ENCODE results near the gene IL12A. TPM values are rescaled to one million over a fixed set of nuclear protein-coding genes. Genes with fewer than 3 reads are reported as not detected.
A peak's percentile ranks its signal among the peaks of the same experiment; 100 is the strongest.

IL12A gene
- 0.78 and 0.83 TPM in 2 replicates for total RNA-seq (2014; rRNA removed; shearing (Covaris generic); ENCODE audit: low replicate concordance)

DNA sequence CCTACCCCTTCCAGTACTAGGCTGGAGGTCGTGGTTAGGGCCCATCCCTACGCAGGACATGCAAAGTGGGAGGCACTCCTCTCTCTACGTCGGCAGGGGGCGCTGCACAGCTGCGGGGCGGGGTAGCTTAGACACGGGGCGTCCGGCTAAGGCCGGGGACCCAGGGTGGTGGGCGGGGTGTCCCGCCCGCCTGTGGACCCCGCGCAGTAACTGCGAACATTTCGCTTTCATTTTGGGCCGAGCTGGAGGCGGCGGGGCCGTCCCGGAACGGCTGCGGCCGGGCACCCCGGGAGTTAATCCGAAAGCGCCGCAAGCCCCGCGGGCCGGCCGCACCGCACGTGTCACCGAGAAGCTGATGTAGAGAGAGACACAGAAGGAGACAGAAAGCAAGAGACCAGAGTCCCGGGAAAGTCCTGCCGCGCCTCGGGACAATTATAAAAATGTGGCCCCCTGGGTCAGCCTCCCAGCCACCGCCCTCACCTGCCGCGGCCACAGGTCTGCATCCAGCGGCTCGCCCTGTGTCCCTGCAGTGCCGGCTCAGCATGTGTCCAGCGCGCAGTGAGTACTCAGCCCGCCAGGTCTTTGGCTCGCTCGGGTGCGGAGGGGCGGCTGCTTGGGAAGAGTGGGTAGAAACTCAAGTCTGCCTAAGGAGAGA lies at the start of gene IL12A:
Gene IL12A, plus strand, starts transcription at position 219 of the 655 bp plus-strand sequence.
- H3K9me2 ChIP-seq (replicated peaks; ENCODE audit: insufficient read depth, low read length) = no peaks in the 10 kb centered on the region
- H3K9ac ChIP-seq (ENCODE audit: low read length) = peak within 1 kb of the TSS; percentile 66
- no peak within 1 kb of the TSS for H3K27ac ChIP-seq (ENCODE audit: low read length)
- H3K79me2 ChIP-seq (ENCODE audit: low read length) = no peaks in the 10 kb centered on the region
- DNase-seq = peak; percentile 94
- peak within 1 kb of the TSS; percentile 74; the same call in 1 of the 2 replicates for H2AFZ ChIP-seq (ENCODE audit: low read length)
- H3K4me2 ChIP-seq (ENCODE audit: low read depth, low read length, poor library complexity, severe bottlenecking) = peak within 1 kb of the TSS; percentile 82
- no peaks in the 10 kb centered on the region for H3K9me3 ChIP-seq (ENCODE audit: low read length)
- no peaks in the 10 kb centered on the region for H3K36me3 ChIP-seq (ENCODE audit: insufficient read depth, low read length)
- H3K27me3 ChIP-seq (ENCODE audit: low read length) = no peaks in the 10 kb centered on the region; the same call in 1 of the 2 replicates
- H4K20me1 ChIP-seq (ENCODE audit: insufficient read depth, low read depth, low read length) = no peaks in the 10 kb centered on the region
- H3K4me3 ChIP-seq (ENCODE audit: low read length) = peak within 1 kb of the TSS; percentile 68
- peaks cover 13% of the 10 kb centered on the region for H3K4me1 ChIP-seq (ENCODE audit: low read length)

DNA sequence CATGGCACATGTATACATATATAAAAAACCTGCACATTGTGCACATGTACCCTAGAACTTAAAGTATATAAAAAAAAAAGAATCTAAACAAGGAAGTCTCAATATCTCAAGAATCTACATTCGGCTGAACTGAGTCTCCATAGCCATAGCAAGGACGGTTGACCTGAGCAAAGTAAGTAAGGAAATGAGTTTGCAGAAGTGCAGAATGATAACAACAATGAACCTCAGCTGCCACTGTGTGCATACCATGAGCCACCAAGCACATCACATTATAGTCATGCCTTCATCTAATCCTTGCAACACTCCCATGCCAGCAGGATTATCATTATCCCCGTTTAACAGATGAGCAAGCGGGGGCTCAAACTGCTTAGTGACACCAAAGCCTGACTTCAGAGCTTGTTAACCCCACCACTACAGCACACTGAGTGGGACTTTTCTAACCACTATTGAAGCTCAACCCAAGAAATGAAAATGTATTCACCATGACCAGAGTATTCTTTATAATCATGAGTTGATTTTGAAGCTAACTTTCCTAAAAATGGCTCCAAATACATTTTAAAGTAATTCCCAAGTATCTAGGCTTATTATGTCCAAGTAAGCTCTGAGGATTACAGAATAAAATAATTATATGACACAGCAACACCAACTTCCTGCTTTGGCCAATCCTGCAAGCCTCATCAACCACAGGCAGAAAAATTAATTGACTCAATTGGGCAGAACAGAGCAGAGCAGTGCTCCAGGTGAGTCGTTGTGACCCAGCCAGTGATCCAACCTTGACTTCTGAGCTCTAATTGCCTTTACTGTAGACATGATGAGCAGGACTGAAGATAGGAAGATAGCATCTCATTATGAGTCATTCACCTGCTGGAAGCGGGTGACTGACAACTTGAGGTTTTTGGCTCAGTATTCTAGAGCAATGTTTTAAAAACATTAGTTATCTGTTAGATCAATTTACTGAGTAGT lies 47.3 kb upstream of the IL12A start:
- no peaks in the 10 kb centered on the region for H3K27me3 ChIP-seq (ENCODE audit: low read length)
- no peaks in the 10 kb centered on the region for H3K4me1 ChIP-seq (ENCODE audit: low read length)
- no peak overlapping the region for H3K27ac ChIP-seq (ENCODE audit: low read length)
- H2AFZ ChIP-seq (ENCODE audit: low read length) = no peak overlapping the region
- DNase-seq = no peak
- H4K20me1 ChIP-seq (ENCODE audit: insufficient read depth, low read depth, low read length) = no peaks in the 10 kb centered on the region
- no peak overlapping the region for H3K4me3 ChIP-seq (ENCODE audit: low read length)
- no peaks in the 10 kb centered on the region for H3K9me2 ChIP-seq (replicated peaks; ENCODE audit: insufficient read depth, low read length)
- no peak overlapping the region for H3K4me2 ChIP-seq (ENCODE audit: low read depth, low read length, poor library complexity, severe bottlenecking)
- H3K79me2 ChIP-seq (ENCODE audit: low read length) = no peaks in the 10 kb centered on the region
- no peaks in the 10 kb centered on the region for H3K36me3 ChIP-seq (ENCODE audit: insufficient read depth, low read length)
- no peaks in the 10 kb centered on the region for H3K9me3 ChIP-seq (ENCODE audit: low read length)
- no peak overlapping the region for H3K9ac ChIP-seq (ENCODE audit: low read length)

DNA sequence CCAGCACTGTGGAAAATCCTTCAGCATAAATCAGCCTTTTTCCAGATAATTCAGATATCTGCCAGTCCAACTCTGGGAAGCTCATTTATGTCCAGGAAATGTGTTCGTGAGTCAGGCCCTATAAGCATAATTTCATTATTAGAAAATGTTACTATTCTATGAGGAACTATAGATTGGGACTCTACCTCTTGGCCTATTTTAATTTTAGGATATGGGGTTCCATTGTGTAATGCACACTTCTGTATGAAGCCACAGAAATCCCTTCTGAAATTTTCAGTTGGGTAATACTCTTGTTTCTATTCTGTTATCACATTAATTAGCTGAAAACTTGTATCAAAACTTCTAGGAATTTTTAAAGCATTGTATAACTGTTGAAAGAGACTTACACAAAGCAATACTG lies 43.9 kb upstream of the IL12A start:
- Histone ChIP-seq H3K79me2 (ENCODE audit: low read length) (no peaks in the 10 kb centered on the region), H2AFZ (ENCODE audit: low read length) (no peak overlapping the region)

DNA sequence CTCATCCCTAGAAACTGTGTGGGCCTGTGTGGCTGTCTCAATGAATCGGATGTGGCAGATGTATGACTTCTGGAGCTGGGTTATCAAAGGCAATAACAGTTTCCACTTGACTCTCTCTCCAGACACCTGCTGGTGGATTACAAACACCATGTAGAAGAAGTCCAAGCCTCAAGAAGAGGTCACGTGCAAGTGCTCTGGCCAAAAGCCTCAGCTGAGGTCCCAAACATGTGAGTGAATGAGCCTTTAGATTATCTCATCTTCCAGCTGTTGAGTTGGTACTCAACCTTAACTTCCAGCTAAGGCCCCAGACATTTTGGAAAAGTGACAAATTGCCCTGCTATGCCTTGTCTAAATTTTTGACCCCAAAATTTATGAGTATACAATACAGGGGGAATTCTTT lies 42.7 kb upstream of the IL12A start:
- H3K27me3 ChIP-seq (ENCODE audit: low read length) = no peaks in the 10 kb centered on the region

More for the DNA sequence above, 43.9 kb upstream of the IL12A start:
- DNase-seq = no peak
- H4K20me1 ChIP-seq (ENCODE audit: insufficient read depth, low read depth, low read length) = no peaks in the 10 kb centered on the region
- H3K27ac ChIP-seq (ENCODE audit: low read length) = no peak overlapping the region
- no peaks in the 10 kb centered on the region for H3K9me3 ChIP-seq (ENCODE audit: low read length)
- no peaks in the 10 kb centered on the region for H3K27me3 ChIP-seq (ENCODE audit: low read length)
- no peak overlapping the region for H3K4me2 ChIP-seq (ENCODE audit: low read depth, low read length, poor library complexity, severe bottlenecking)
- peaks cover 12% of the 10 kb centered on the region for H3K4me1 ChIP-seq (ENCODE audit: low read length)
- no peaks in the 10 kb centered on the region for H3K36me3 ChIP-seq (ENCODE audit: insufficient read depth, low read length)
- no peaks in the 10 kb centered on the region for H3K9me2 ChIP-seq (replicated peaks; ENCODE audit: insufficient read depth, low read length)
- H3K9ac ChIP-seq (ENCODE audit: low read length) = no peak overlapping the region
- H3K4me3 ChIP-seq (ENCODE audit: low read length) = no peak overlapping the region

DNA sequence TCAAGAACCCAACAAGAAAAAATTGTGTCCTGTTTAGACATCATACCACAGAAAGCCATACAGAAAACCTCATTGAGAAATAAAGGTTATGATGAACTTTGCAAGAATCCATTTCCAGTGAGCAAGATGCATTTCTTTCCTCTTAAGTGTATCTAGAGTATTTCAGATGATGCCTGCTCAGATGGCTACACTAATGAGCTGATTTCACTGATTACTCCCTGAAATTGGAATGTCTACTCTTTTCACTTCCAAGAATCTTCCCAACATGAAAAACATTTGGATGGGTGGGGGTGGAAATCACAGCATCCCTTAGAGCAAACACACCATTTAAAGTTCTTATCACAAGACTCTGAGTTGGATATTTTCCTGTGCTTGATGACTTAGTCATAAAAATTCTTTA lies 41.4 kb upstream of the IL12A start:
- Histone ChIP-seq H3K9me3 (ENCODE audit: low read length) (no peaks in the 10 kb centered on the region), H3K27me3 (ENCODE audit: low read length) (no peaks in the 10 kb centered on the region), H3K4me2 (ENCODE audit: low read depth, low read length, poor library complexity, severe bottlenecking) (no peak overlapping the region), H4K20me1 (ENCODE audit: insufficient read depth, low read depth, low read length) (no peaks in the 10 kb centered on the region), H3K9me2 (replicated peaks; ENCODE audit: insufficient read depth, low read length) (no peaks in the 10 kb centered on the region), H3K27ac (ENCODE audit: low read length) (no peak overlapping the region), H2AFZ (ENCODE audit: low read length) (no peak overlapping the region), H3K79me2 (ENCODE audit: low read length) (no peaks in the 10 kb centered on the region), H3K4me3 (ENCODE audit: low read length) (no peak overlapping the region), H3K9ac (ENCODE audit: low read length) (no peak overlapping the region), H3K36me3 (ENCODE audit: insufficient read depth, low read length) (no peaks in the 10 kb centered on the region), H3K4me1 (ENCODE audit: low read length) (peaks cover 15% of the 10 kb centered on the region)
- no peak for DNase-seq

More for the DNA sequence above, 42.7 kb upstream of the IL12A start:
- Histone ChIP-seq H3K79me2 (ENCODE audit: low read length) (no peaks in the 10 kb centered on the region), H3K4me3 (ENCODE audit: low read length) (no peak overlapping the region), H3K36me3 (ENCODE audit: insufficient read depth, low read length) (no peaks in the 10 kb centered on the region), H3K27ac (ENCODE audit: low read length) (no peak overlapping the region), H3K4me2 (ENCODE audit: low read depth, low read length, poor library complexity, severe bottlenecking) (no peak overlapping the region), H3K4me1 (ENCODE audit: low read length) (peaks cover 15% of the 10 kb centered on the region), H3K9me3 (ENCODE audit: low read length) (no peaks in the 10 kb centered on the region), H4K20me1 (ENCODE audit: insufficient read depth, low read depth, low read length) (no peaks in the 10 kb centered on the region), H2AFZ (ENCODE audit: low read length) (no peak overlapping the region), H3K9ac (ENCODE audit: low read length) (no peak overlapping the region), H3K9me2 (replicated peaks; ENCODE audit: insufficient read depth, low read length) (no peaks in the 10 kb centered on the region)
- DNase-seq = no peak

DNA sequence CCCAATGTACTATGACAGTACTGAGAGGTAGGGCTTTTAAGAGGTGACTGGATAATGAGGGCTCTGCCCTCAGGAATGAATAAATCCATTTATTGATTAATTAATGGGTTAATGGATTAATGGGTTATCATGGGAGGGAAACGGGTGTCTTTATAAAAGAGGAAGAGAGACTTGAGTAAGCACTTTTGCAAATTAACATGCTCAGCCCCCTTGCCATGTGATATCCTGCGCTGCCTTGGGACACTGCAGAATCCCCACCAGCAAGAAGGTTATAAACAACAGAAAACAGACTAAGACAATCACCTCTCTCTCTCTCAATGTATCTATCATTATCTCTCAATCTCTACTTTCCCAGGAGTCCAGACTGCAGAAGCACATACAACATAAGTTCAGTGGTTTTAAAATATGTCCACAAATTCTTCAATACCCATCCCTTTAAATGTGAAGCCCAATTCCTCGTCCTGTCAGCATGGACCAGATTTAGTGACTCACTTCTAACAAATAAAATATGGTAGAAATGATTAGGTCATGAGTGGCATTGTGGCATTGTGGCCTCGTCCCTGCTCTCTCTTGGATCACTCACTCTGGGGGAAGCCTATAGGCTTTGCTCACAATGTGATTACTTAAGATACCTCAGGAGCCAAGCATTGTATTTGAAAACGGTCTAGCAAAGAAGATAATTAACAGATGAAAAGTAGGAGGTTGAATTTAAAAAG lies 40.0 kb upstream of the IL12A start:
- Histone ChIP-seq H4K20me1 (ENCODE audit: insufficient read depth, low read depth, low read length) (no peaks in the 10 kb centered on the region), H3K4me1 (ENCODE audit: low read length) (peaks cover 15% of the 10 kb centered on the region), H3K4me2 (ENCODE audit: low read depth, low read length, poor library complexity, severe bottlenecking) (peak overlapping the region; percentile 18), H2AFZ (ENCODE audit: low read length) (no peak overlapping the region), H3K27ac (ENCODE audit: low read length) (no peak overlapping the region), H3K27me3 (ENCODE audit: low read length) (no peaks in the 10 kb centered on the region), H3K9me3 (ENCODE audit: low read length) (no peaks in the 10 kb centered on the region), H3K79me2 (ENCODE audit: low read length) (no peaks in the 10 kb centered on the region), H3K9ac (ENCODE audit: low read length) (no peak overlapping the region), H3K9me2 (replicated peaks; ENCODE audit: insufficient read depth, low read length) (no peaks in the 10 kb centered on the region), H3K4me3 (ENCODE audit: low read length) (no peak overlapping the region), H3K36me3 (ENCODE audit: insufficient read depth, low read length) (no peaks in the 10 kb centered on the region)
- DNase-seq = peak; percentile 44

DNA sequence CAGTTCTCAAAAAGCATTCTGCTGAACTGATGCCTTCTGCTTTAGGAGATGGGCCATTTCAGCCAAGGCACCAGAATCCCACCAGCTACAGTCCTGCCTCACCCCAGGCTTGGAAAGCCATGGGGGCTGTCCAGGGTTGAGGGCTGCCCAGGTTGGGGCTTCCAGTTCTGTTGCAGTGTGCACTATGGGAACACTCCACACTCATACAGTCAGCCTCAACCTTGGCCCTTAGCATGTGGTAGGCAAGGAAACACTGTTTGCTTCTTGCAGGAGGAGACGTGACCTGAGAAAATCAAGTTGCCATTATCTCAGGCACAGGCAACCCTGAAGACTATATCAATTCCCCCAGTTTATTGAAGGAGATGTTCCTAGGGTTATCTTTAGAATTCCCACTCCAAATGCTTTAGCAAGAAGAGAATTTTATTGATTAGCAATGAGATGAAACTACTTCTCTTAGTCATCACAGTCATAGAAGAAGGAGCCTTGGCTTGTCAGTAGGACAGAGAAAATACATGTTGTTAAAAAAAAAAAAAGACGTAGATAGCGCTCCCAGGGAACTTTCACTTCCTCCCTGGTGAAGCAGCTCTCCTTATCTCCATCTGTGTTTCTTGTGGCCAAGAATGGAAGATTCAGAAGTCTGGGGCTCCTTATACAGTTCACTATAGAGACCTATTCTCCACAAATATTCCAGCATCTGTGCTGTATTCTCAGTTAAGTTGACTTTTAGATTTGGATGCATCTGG lies 38.3 kb upstream of the IL12A start:
- no peaks in the 10 kb centered on the region for H3K36me3 ChIP-seq (ENCODE audit: insufficient read depth, low read length)
- no peaks in the 10 kb centered on the region for H3K79me2 ChIP-seq (ENCODE audit: low read length)
- H3K9ac ChIP-seq (ENCODE audit: low read length) = no peak overlapping the region
- no peaks in the 10 kb centered on the region for H3K27me3 ChIP-seq (ENCODE audit: low read length)
- no peak overlapping the region for H2AFZ ChIP-seq (ENCODE audit: low read length)
- no peak overlapping the region for H3K4me2 ChIP-seq (ENCODE audit: low read depth, low read length, poor library complexity, severe bottlenecking)
- no peaks in the 10 kb centered on the region for H3K9me2 ChIP-seq (replicated peaks; ENCODE audit: insufficient read depth, low read length)
- H3K27ac ChIP-seq (ENCODE audit: low read length) = no peak overlapping the region
- no peaks in the 10 kb centered on the region for H4K20me1 ChIP-seq (ENCODE audit: insufficient read depth, low read depth, low read length)
- H3K4me3 ChIP-seq (ENCODE audit: low read length) = no peak overlapping the region
- peaks cover 15% of the 10 kb centered on the region for H3K4me1 ChIP-seq (ENCODE audit: low read length)
- peak; percentile 51 for DNase-seq
- H3K9me3 ChIP-seq (ENCODE audit: low read length) = no peaks in the 10 kb centered on the region

All from Karpas-422 (cell line).